HG03045 (cell line): Measurements from ENCODE around the gene KIF17.

ENCODE experiments used
- ATAC-seq: cut with Tn5 transposase; IDR thresholded peaks from one replicate; pipeline ENCODE4 v1.9.1; 2021; ENCODE audit warnings: mild to moderate bottlenecking, moderate library complexity; ENCODE audit not compliant: unreplicated experiment

The KIF17 gene

GRCh38 chr1:20717452-20718342 is at the start of gene KIF17:
Gene KIF17, minus strand, starts transcription at chr1:20718007. Its CDS starts 301 bp downstream, at chr1:20717706.
- ATAC-seq, result no peak

GRCh38 chr1:20767271-20767670 is 49.5 kb upstream of the KIF17 start:
- ATAC-seq, result no peak

- ATAC-seq, result no peak
Measured at GRCh38 chr1:20763417-20763816, 45.6 kb upstream of the KIF17 start.

- no peak for ATAC-seq
Measured at GRCh38 chr1:20760322-20760721, 42.5 kb upstream of the KIF17 start.

GRCh38 chr1:20753589-20753988 is 35.8 kb upstream of the KIF17 start:
- ATAC-seq, result no peak

GRCh38 chr1:20751462-20751990 is 33.7 kb upstream of the KIF17 start:
- ATAC-seq, result no peak

- no peak for ATAC-seq
Measured at GRCh38 chr1:20742671-20743070, 24.9 kb upstream of the KIF17 start.

GRCh38 chr1:20740781-20741180 is 23.0 kb upstream of the KIF17 start:
- no peak for ATAC-seq

GRCh38 chr1:20739225-20739624 is 21.4 kb upstream of the KIF17 start:
- ATAC-seq, result no peak

- ATAC-seq, result no peak
Measured at GRCh38 chr1:20735581-20736111, 17.8 kb upstream of the KIF17 start.

- ATAC-seq, result no peak
Measured at GRCh38 chr1:20733360-20733975, 15.7 kb upstream of the KIF17 start.

- no peak for ATAC-seq
Measured at GRCh38 chr1:20732588-20733359, 15.0 kb upstream of the KIF17 start, which contains the start of gene SH2D5. Gene SH2D5, minus strand, starts transcription at chr1:20732703. Its CDS starts 4,659 bp downstream, at chr1:20728044.

- ATAC-seq, result peak; percentile 68
Measured at GRCh38 chr1:20732071-20732587, 14.3 kb upstream of the KIF17 start.

- ATAC-seq, result no peak
Measured at GRCh38 chr1:20731057-20731991, 13.5 kb upstream of the KIF17 start.

- ATAC-seq, result no peak
Measured at GRCh38 chr1:20730690-20731056, 12.9 kb upstream of the KIF17 start.

GRCh38 chr1:20729990-20730689 is 12.3 kb upstream of the KIF17 start:
- no peak for ATAC-seq

GRCh38 chr1:20729155-20729931 is 11.5 kb upstream of the KIF17 start:
- no peak for ATAC-seq
